CD4-positive, alpha-beta T cell treated with Interleukin-12 subunit alpha and Interleukin-12 subunit beta, for 1 hour (primary cell): ENCODE measurements around the gene CKMT2.
A peak's percentile ranks its signal among the peaks of the same experiment; 100 is the strongest.

Experiments used
- DNase-seq: peaks from one replicate; pipeline ENCODE4 v3.0.0-alpha.2; 2020

Gene CKMT2

DNA sequence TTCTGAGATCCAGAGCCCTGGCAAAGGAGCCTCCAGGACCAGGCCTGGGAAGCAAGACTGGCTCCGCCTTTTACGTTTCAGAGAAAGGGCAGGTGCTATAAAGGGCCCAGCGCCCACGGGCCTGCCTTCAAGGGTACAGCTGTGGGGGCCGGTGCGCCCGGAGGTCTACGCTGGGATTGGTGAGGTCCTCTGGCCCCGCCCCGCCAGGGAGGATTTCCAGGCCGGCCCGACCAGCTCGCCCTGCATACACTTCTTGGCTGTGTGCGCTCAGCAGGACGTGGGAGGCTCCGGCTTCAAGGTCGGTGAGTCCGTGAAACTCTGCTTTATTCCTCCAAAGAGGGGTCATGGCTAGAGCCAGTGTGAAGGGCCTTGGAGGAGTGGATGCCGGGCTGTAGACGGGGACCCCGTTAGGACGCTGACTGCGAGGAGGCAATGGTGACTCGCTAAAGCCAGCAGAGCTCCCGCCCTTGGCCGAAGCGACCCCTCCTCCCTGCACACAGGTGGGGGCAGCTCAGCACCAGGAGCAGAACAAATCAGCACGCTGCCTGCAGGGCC is at the start of gene CKMT2:
CKMT2 (plus strand) TSS at position 243 of the 555 bp plus-strand sequence. CDS start 17,811 bp downstream, outside the sequence.
- DNase-seq: no peak

DNA sequence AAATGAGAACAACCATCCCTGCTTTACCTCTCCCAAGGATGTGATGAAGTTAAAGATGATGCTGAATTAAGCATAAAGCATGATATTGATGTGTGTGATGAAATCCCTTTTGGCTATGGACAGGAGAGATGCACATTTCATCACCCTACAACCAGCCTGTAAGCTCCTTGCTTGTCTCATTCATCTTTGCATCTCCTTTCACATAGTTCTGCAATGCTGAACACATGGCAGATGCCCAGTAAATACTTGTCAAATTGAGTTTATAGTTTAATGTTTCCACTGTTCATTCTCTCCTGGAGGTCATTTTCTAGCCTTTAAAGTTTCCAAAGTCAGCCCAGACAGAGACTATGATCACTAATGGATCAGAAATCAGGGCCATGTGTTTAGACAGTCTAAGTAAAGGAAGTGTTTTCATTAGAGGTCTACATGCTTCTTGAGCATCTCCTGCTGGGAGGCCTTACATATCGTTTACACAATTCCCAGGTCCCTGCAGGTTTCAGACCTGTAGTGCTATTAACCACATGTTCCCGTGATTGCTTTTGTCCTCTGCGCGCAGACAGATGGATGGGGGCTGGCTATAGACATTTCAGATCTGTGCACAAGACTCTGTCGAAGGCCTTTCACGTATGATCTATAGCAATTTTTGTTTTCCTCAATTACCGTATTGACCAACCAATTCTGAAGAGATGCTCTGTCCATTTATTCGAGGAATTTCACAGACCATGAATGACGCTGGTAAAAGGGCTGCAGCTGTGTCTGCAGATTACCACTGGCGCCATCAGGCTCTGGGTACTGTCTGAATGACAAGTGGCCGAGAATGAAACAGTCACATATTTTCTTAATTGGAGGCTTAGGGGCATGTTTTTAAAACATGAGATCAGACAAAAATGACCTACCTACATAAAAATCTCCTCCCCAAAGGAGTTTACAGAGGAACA is 49.0 kb upstream of the CKMT2 start:
- no peak for DNase-seq

DNA sequence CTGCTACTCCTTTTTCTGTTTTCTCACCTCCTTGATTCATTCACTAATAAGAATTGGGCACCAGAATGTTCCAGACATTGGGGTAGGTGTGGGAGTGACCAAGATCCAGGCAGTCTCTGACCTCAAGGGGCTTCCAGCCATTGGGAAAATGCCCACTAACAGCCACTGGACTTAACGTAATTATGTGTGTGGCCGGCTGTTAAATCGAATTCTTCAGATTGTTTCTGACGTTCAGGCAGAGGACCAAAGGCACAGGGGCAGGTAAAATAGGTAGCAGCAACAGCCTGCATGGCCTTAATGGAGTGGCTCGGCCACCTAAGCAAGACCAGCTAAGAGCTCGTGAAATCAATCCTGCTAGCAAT is 48.4 kb upstream of the CKMT2 start:
- no peak for DNase-seq

DNA sequence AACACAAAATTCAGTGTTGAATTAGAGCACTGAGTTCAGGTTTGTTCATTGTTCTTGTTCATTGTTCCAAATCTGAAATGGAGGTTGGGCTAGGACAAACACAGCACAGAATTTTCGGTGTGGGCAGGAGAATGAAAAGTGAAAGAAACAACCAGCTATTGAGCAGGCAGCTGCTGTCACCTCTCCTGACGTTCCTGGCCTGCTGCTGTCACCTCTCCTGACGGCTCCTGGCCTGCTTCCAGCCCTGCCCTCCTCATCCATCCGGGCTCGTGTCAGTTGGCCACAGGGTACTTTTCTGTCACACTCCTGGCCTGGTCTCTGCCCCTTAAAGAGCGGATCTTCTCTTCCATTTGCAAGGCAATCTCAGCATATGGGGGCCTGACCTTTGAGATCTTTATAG is 45.2 kb upstream of the CKMT2 start:
- no peak for DNase-seq

DNA sequence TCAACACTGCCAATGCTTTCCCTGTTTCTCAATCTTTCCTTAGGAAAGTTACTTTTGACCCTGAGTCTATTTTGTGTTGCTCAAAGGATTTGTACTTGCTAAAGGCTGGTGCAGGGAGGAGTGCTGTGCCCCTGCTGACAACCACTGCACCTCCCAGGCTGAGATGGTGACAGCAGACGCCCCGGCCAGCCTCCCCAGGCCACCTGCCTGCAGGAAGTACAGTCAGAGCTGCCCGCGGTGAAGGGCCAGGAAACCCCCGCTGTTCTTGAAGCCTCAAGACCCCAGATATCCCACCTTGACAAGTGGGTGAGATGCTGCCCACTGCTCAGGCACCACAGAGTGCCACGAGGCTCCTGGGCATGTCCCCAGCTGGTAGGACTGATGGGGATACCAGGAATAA is 44.2 kb upstream of the CKMT2 start:
- no peak for DNase-seq

DNA sequence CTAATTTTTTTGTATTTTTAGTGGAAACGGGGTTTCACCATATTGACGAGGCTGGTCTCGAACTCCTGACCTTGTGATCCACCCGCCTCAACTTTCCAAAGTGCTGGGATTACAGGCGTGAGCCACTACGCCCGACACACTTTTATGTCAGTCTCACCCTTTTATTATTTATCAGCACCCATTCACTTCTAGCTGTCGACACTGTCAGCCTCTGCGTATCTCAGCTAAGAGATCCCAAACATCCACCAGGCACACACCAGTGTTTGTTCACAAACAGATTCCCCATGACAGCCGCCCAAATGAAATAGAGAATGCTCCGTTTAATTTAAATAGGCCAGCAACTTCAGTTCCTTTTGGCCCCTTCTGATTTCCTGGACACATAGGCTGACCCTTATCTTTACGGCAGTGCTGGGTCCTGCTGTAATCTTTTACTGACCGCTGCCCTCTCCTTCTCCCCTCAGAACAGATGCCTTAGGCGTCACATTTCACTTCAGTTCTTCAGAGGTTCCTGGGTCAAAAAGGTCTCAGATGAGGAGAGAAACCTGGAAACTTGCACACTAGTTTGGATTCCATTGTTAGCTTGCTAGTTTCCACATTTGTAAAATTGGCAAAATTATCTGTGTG is 43.1 kb upstream of the CKMT2 start:
- no peak for DNase-seq

DNA sequence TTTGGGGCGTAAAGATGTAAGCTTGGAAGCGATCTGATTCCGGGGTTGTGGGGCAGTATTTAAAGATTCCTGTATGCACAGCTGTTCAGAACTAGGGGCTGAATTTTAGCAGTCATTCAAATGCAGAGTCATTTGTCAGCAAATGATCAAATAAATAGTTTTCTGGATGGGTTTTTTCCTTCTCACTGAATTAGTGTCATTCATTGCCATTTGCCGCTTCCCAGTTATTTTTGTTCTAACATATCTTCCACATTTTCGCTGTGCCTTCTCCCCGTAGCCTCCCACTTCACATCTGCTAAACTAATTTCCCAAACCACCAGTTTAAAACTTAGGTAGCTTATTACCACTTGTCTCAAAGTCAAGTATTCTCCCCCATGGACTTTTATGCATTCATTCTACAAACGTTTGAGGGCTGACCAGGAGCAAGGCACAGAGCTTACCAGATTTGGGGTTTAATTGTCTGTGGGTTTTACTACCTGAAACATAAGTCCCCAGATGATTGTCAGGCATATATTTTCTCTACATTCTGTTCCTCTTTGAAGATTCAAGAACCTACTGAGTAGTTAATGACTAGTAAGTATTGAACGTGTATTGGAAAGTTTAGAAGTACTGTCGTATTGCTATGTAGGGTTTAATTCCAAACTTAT is 41.3 kb upstream of the CKMT2 start:
- DNase-seq: no peak

DNA sequence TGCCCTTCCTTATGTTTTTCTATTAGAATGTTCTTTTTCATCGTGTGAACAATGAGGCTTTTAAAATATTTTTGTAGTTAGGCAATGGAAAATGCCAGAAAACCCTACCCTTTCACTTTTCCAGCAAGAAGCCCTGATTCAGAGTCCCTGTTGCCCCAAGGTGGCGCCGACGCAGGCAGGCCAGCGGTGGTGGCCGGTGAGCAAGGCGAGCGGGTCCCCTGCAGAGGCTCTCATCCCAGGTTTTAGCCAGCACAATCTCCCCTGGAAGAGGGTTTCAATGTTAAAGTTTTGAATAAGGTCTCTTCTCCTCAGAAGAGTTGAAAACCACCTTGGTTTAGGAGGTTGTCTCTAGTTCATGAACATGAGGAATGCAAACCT is 40.8 kb upstream of the CKMT2 start:
- no peak for DNase-seq

DNA sequence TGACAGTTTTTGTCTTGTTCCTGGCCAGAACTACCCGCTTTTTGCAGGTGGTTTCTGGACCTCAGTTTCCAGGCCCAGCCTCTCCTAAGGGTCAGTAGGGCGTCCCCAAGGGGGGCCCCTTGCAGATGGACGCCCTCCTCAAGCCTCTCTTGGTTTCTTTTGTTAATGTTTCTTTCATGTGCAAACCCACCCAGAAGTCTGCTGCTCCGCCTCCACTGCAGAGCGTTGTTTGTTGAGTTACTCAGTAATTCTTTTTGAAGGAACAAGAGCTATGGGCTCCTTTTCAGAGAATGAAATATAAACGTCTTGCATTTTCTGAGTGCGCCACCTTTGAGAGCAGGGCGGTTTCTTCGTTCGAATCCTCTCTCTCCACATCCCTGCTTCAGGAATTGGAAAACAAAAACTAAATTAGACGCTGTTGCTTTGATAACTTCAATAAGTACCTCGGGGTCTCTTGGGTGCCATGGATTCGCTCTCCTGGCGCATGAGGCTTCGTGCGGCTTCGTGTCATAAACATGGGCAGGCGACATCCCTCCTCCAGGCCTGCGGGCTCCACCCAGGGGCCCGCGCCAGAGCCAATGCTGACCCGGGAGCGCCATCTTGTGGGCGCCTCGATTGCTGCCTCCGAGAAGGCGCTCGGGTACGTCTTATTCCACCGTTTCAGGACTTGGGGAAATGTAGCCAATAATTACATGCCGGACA is 38.3 kb upstream of the CKMT2 start:
- DNase-seq: peak; percentile 78

DNA sequence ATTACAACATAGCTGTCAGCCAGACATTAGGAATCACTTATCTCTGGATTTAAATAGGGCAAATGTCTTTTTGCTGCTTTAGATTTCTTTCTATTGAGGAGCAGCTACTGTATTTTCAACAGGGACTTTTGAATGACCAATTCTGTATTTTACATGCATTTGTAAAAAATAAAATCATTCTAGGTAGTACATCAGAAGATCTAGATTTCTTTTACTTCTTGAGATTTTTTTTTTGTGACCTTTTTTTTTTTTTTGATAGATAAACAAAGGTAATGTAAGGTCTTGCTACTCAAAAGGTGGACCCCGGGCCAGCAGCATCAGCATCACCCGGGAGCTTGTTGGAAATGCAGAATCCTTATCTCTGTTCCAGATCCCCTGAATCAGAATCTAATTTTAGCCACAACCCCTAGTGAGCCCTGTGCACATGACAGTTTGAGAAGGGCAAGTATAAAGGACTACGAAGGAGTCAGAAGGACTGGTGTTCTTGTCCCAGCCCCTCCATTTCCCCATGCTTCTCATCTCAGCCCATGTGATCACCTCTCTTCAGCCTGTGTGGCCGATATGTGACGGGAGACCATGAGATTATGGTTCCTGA is 37.7 kb upstream of the CKMT2 start:
- no peak for DNase-seq

DNA sequence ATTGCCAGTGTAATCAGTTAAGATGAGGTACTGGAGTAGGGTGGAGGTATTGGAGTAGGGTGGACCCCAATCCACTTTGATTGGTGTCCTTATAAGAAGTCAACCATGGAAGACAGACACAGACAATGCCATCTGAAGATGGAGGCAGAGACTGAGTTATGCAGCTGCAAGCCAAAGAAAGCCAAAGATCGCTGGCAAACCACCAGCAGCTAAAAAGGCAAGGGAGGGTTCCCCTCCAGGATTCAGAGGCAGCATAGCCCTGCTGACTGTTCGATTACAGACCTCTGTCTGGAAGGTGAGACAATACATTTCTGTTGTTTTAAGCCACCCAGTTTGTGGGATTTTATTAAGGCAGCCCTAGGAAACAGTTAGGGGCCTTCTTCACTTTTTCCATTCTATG is 30.5 kb upstream of the CKMT2 start:
- no peak for DNase-seq

DNA sequence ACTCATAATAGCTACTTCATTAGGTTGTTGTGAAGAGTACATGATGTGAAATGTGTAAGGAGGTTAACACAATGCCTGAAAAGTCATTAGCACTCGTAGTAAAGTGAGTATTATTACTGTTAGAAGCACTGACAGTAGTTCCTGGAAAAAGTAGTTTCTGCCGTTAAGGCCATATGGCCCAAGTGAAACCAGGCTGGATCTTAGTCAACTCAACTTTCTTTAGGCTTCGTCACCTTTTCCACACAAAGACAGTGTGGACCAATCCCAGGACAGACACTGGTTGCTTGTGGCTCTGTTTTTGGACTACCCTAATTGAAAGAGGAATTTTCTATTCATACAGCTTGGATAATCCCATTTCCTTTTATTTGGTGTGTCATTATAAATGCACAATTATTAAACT is 29.4 kb upstream of the CKMT2 start:
- DNase-seq: no peak

DNA sequence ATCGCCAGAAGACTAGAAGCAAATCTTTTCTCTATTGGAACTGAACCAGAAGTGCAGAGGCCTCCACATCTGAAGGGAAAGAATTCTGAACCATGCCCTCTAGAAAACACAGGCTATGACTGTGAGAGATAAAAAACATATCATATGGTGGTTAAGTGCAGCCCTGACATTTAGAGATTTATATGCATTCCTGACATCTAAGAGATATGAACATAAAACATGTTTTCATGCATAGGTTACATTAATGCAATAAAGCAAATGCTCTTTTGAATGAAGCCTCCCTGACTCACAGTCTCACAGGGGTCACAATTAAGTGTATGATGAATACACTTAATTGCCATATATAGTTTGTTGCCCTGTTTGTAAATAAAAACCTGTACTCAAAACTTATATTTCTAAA is 28.9 kb upstream of the CKMT2 start:
- no peak for DNase-seq

DNA sequence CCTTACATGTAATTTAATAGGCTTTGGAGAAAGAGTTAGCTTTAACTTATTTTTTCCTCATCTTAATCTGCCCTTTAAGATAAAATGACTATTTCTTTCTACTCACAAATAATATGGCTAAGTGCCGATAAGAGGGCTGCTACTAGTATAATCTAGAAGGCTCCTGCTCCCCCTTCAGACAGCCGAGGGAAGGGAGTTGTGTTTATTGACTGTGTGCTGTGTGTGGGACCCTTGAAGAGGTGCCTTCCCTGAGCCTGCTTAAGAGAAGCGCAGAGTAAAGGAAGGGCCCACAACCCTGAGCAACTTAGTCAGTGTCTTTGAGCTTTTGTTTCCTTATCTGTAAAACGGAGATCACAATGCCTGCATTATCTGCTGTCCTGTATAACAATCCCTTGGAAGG is 28.1 kb upstream of the CKMT2 start:
- DNase-seq: no peak

DNA sequence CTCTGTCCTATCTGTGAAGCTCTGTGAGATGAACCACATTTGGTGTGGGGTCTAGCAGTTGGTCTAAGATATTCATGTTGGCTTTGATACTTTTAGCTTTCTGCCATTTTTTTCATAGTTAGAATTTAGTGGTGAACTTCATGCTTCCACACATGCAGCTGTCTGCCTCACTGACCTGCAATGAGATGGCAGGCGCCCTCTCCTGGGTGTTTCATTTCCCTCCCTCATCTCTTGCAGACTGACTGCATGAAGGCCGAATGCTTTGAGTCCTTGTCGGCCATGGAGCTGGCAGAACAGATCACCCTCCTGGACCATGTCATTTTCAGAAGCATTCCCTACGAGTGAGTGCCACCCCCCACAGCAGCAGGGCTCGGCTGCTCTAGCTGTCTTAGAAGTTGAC is 26.1 kb upstream of the CKMT2 start:
- DNase-seq: no peak

DNA sequence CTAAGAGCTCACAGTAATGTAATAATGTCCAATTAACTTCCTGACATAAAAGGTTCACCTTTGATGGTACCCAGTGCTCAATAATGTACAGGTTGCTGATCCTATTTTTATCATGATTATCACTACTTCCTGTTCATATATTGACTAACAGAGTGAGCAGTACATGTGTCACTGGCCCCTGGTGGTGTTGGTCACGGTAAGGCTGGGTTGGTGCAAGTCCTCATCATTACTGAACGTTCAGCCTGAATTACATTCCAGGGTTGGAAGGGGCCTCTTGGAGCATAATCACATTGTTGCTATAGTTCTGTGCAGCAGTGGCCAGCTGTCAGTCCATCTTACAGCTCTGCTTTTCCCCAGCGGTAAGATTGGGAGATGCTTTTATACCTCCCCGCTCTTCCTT is 24.2 kb upstream of the CKMT2 start:
- DNase-seq: no peak

DNA sequence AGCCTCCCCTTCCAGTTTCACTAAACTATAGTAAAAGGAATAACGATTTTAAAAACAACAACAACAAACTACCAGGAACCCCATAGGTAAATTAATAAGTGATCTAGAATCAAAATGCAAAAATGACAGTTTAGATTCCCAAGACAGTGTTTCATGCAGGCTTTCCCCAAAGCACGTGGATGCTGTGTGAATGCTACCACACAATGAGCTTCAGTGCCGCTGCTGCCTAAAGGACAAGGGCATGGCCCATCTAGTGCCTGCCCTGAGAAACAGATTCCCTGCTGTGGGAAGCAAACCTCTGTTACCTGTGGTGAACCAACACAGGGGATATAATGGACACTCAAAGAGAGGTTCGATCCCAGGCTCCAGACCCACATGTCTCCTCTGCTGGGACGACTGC is 23.7 kb upstream of the CKMT2 start:
- no peak for DNase-seq

DNA sequence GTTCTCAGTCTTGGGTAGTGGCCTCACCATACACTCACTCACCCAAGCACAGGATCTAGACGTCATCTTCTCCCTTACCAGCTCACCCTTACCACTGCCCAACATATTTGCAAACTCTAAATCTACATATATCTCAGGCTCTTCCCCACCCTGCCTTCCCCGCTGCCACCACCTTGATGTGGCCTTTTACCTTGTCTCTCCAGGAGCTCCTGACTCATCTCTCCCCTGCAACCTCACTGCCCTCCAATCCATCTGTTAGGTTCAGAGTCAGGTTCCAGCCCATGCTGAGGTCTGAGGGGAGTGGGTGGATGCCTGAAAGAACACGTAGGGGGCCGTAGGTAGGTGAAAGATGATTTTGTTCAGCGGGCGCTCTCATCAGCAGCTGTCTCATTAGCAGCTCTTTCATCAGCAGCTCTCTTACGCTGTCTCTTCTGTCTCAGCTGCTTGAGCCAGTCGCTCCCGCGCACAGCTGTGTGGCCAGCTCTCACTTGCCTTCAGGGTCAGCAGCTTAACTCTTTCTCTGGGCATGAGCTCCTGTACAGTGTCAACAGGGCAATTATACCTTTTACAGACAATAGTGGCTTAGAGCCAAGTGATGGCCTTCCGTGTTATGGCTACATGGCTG is 23.1 kb upstream of the CKMT2 start:
- DNase-seq: no peak

DNA sequence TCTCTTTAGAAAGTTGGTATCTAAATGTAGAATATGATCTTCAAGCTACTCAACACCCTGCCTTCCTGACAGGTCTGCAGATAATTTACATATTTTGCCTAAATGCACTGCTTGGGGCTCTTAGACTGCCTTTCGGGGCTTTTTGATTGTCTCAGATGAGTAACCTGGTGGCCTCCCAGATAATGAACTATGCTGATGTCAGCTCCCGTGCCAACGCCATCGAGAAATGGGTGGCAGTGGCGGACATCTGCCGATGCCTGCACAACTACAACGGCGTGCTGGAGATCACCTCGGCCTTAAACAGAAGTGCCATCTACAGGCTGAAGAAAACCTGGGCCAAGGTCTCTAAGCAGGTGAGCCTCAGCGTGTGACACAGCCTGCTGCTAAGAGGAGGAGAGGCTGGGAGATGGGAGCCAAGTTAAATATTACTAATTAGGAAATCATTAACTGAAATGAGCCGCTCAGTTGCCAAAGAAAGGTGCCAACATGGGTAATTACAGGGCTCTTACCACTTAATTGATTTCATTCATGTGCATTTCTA is 20.8 kb upstream of the CKMT2 start:
- peak; percentile 9 for DNase-seq

DNA sequence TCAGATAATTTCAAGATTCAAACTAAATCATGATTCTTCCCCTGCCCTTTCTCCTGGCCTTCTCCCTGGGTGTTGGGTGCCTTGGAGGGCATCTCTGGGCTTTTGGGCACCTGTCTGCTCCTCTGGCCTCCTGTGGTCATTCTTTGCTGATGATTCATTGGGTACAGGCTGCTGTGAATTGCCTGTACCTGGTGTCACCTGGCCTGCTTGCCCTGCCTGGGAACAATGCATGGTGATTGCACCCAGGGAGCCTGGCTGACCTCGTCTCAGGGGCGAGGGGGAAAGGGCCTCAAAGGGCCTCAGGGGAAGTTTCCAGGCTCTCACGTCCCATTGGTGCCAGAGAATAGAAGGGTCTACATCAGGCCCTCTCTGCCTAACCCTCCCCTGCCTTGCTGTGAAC is 20.1 kb upstream of the CKMT2 start:
- no peak for DNase-seq

DNA sequence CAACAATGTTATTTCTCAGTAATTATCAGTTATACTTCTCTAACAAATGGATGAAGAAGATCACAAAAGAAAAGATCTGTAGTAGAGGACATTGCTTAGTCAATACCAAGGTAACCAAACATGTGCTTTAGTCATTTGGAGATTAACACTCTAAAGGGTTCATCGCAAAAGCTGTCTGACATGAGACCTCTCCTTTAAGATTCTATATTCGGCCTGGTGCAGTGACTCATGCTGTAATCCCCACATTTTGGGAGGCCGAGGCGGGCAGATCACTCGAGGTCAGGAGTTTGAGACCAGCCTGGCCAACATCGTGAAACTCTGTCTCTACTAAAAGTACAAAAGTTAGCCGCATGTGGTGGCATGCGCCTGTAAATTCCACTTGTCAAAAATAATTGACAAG is 18.3 kb upstream of the CKMT2 start:
- DNase-seq: no peak

DNA sequence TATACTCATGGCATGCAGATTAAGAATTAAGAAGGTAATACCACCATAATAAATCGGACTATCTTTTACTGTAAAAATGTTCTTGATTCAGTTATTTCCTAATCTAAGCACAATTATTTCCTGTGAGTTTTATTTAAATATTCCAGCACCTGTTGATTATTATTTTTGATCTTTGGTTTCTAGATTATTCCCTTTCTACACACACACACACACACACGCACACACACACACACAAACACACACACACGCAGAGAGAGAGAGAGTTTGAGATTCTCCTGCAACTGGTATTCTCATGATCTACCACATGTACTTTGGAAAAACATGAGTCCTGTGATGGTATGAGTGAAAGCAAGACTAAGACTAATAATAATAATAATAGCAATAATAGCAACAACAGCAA is 17.0 kb upstream of the CKMT2 start:
- DNase-seq: no peak
